ENCODE results near the gene SLC39A11.

The SLC39A11 gene

DNA sequence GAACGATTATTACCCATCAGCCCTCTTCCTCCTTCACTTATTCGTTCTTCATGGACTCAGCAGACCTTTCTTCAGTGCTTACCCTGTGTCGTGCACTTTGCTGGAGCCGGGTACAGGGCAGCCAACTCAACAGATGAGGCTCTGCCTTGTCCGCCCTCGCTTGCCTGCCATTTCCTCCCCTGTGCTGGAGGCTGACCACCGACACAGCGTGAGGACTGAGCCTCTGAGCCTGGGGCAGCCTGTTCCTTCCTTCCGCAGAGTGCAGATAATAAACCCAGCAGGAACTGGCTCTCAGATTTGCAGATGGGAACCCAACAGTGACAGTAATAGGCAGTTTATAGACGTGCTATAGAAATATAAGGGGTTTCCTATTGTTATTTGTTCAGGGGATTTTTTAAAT, 7.0 kb upstream of the SLC39A11 start:
- no peak for TF ChIP-seq EP300 (IDR thresholded peaks at IDR 0.05; ENCODE audit: borderline replicate concordance)
- no peak for TF ChIP-seq CREB1 (IDR thresholded peaks at IDR 0.05; ENCODE audit: low read depth)
- no peak for TF ChIP-seq CEBPB (IDR thresholded peaks at IDR 0.05)
- TF ChIP-seq TCF12 (IDR thresholded peaks at IDR 0.05; ENCODE audit: low read depth): no peak
- no peak for TF ChIP-seq YY1 (IDR thresholded peaks at IDR 0.05; ENCODE audit: low read depth)
- no peak for TF ChIP-seq RAD21 (IDR thresholded peaks at IDR 0.05; ENCODE audit: low read depth)
- no peak for TF ChIP-seq NFIC (IDR thresholded peaks at IDR 0.05)
- TF ChIP-seq, protein P1, sequence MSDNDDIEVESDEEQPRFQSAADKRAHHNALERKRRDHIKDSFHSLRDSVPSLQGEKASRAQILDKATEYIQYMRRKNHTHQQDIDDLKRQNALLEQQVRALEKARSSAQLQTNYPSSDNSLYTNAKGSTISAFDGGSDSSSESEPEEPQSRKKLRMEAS (IDR thresholded peaks at IDR 0.05): no peak

DNA sequence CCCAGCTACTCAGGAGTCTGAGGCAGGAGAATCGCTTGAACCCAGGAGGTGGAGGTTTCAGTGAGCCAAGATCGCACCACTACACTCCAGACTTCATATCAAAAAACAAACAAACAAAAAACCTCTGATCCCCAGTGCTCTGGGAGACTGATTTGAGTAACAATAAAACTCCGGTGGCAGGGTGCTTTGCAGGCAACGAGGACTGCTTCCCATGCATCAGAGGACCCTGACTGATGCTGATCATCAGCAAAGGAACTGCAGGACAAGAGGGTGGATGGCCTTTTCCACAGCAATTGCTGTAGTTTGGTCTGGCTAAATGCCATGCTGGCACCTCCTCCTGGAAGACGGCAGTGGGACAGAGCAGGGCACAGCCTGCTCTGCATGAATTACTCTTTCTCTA, 6.4 kb upstream of the SLC39A11 start:
- TF ChIP-seq YY1 (IDR thresholded peaks at IDR 0.05; ENCODE audit: low read depth): no peak

DNA sequence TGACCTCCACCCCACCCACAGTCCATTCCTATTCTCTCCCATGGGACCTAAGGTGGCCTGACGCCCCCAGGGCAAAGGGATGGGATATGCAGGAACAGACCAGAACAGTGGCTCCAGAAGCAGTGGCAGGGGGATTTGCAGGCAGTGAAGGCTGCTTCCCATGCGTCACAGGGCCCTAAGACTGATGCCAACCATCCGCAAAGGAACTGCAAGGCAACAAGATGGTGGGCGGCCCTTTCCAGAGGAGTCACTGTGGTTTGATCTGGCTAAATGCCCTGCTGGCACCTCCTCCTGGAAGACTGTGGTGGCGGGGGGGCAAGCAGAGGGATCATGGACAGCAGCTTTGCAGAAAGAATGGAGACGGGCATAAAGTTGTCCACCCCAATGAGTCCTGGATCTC, 4.4 kb upstream of the SLC39A11 start:
- TF ChIP-seq ZBTB7A (IDR thresholded peaks at IDR 0.05; ENCODE audit: low read depth) (no peak), USF1 (IDR thresholded peaks at IDR 0.05) (no peak), NFIC (IDR thresholded peaks at IDR 0.05) (no peak), TEAD4 (IDR thresholded peaks at IDR 0.05) (no peak), REST (IDR thresholded peaks at IDR 0.05; ENCODE audit: low read depth) (no peak), EGR1 (IDR thresholded peaks at IDR 0.05) (no peak), CEBPB (IDR thresholded peaks at IDR 0.05) (no peak), TCF12 (IDR thresholded peaks at IDR 0.05; ENCODE audit: low read depth) (no peak), TAF1 (IDR thresholded peaks at IDR 0.05; ENCODE audit: low read depth) (no peak), YY1 (IDR thresholded peaks at IDR 0.05; ENCODE audit: low read depth) (no peak), RAD21 (IDR thresholded peaks at IDR 0.05; ENCODE audit: low read depth) (no peak), FOXM1 (IDR thresholded peaks at IDR 0.05; ENCODE audit: borderline replicate concordance, low read depth) (no peak), CREB1 (IDR thresholded peaks at IDR 0.05; ENCODE audit: low read depth) (no peak), EP300 (IDR thresholded peaks at IDR 0.05; ENCODE audit: borderline replicate concordance) (no peak)
- TF ChIP-seq, protein P1 (IDR thresholded peaks at IDR 0.05): no peak

- TF ChIP-seq, protein P1 (IDR thresholded peaks at IDR 0.05): no peak
- TF ChIP-seq EP300 (IDR thresholded peaks at IDR 0.05; ENCODE audit: borderline replicate concordance): no peak
Measured at GRCh38 chr17:73096211-73096610, 3.7 kb upstream of the SLC39A11 start.

- TF ChIP-seq CREB1 (IDR thresholded peaks at IDR 0.05; ENCODE audit: low read depth) (no peak), NFIC (IDR thresholded peaks at IDR 0.05) (no peak), EP300 (IDR thresholded peaks at IDR 0.05; ENCODE audit: borderline replicate concordance) (no peak), FOXM1 (IDR thresholded peaks at IDR 0.05; ENCODE audit: borderline replicate concordance, low read depth) (no peak), TCF12 (IDR thresholded peaks at IDR 0.05; ENCODE audit: low read depth) (no peak), TAF1 (IDR thresholded peaks at IDR 0.05; ENCODE audit: low read depth) (no peak), YY1 (IDR thresholded peaks at IDR 0.05; ENCODE audit: low read depth) (no peak), REST (IDR thresholded peaks at IDR 0.05; ENCODE audit: low read depth) (no peak), USF1 (IDR thresholded peaks at IDR 0.05) (no peak), TEAD4 (IDR thresholded peaks at IDR 0.05) (no peak), EGR1 (IDR thresholded peaks at IDR 0.05) (no peak), RAD21 (IDR thresholded peaks at IDR 0.05; ENCODE audit: low read depth) (no peak), CEBPB (IDR thresholded peaks at IDR 0.05) (no peak), ZBTB7A (IDR thresholded peaks at IDR 0.05; ENCODE audit: low read depth) (no peak)
- TF ChIP-seq, protein P1 (IDR thresholded peaks at IDR 0.05): no peak
Measured at GRCh38 chr17:73093286-73093685, 798 bp upstream of the SLC39A11 start.

DNA sequence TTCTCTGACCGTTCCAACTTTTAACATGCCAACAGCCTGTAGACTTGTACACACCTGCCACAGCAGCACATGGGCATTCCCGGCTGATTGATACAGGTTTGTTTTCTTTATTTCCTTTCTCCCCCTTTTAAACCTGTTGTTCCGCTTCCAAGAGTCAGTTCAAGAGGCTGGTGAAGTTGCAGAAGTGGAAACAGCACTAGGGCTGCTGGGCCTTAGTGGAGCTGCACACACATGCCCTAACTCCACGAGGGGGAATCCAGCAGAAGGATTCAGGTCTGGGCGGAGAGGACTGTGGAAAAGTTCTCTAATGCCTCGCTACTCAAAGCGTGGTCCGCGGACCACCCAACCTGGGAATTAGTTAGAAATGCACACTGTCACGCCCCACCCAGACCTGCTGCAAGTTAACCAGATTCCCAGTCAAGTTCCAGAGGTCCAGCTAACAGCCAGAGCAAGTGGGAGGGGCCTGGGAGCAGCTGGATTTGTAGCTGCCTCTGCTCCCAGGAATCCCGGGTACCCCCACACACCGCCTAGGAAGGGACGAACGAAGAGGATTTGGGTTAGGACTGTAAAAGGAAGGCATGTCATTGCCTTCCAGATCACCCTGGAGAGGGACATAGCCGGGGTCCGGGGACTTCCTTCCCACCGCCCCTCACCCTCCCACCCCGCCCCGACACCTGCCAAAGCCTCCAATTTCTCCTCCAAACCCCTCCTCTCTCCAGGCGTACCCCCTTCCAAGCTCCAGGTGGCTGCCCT, 542 bp downstream of the SLC39A11 start:
- TF ChIP-seq TEAD4 (IDR thresholded peaks at IDR 0.05) (peak; percentile 28; the same call in 1 of the 2 replicates), YY1 (IDR thresholded peaks at IDR 0.05; ENCODE audit: low read depth) (no peak)
